HG03432 (cell line): Measurements from ENCODE around the gene BAHCC1.
A peak's percentile ranks its signal among the peaks of the same experiment; 100 is the strongest.
"Not testable (repeated sequence)": the region's sequence is repeated elsewhere in the genome, so short reads cannot be mapped to it uniquely, and the experiment has no call there.

ENCODE experiments used
- ATAC-seq: cut with Tn5 transposase; IDR thresholded peaks from one replicate; pipeline ENCODE4 v1.9.1; 2021; ENCODE audit warnings: mild to moderate bottlenecking, moderate library complexity; ENCODE audit not compliant: unreplicated experiment

Gene BAHCC1

GRCh38 chr17:81394921-81395599, at the start of gene BAHCC1:
BAHCC1 (plus strand) TSS chr17:81395457; CDS start chr17:81399740, 4,283 bp downstream.
- peak; percentile 54 for ATAC-seq

DNA sequence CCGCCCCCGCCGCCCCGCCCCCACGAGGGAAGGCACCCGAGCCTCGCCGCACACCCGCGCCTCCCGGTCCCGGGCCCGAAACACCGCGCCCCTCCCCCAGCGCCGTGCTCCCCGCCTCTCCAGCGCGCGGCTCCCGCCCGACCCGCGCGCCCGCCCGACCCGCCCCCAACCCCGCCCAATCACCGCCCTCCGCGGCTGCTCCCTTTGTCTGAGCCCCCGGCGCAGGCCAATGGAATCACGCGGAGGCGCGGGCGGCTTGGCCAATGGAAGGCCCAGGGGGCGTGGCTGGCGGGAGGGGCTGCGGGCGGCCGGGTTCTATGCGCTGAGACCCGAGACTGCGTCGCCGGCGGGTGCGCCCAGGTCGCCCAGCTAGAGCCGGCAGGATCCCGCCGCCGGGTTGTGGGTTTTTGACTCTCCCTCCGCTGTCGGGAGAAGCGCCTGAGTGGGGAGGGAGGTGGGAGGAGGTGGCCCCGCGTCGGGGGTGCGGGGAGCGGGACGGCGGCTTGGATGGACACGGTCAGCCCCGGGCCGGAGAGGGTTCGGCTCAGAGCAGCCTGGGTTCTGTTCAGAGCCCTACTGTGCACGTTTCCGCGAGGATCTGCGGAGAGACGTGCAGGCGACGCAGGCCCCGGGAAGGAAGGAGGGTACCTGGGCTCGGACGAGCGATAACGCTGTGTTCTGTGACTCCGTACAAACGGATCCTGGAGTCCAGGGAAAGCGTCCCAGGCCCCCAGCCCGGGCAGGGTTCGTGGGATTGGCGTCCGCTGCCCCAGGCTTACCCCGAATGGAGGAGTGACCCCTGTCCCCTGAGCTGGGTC, 49.0 kb upstream of the BAHCC1 start:
- ATAC-seq, result peak; percentile 76

DNA sequence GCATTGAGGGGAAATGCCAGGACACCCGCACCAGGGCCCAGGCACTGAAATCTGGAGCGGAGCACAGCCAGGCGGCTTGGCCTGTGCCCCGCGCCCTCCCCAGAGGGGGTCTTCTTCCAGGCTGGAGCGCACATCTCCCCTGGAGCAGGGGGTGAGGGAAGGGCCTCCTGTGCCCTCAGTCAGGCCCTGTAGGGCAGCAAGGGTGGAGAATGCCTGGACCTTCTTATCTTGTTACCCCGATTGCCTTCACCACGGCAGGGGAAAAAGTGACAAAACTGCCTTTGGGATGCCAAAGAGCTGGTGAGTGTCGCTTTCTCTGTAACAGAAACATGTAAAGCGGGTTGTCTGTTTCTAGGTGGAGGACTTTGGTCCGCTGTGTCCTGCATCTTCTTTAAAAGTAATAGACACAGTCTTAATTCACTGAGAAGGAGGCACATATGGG, 48.3 kb upstream of the BAHCC1 start:
- ATAC-seq, result no peak

- ATAC-seq, result no peak
Observed at GRCh38 chr17:81347437-81347836, 47.8 kb upstream of the BAHCC1 start.

DNA sequence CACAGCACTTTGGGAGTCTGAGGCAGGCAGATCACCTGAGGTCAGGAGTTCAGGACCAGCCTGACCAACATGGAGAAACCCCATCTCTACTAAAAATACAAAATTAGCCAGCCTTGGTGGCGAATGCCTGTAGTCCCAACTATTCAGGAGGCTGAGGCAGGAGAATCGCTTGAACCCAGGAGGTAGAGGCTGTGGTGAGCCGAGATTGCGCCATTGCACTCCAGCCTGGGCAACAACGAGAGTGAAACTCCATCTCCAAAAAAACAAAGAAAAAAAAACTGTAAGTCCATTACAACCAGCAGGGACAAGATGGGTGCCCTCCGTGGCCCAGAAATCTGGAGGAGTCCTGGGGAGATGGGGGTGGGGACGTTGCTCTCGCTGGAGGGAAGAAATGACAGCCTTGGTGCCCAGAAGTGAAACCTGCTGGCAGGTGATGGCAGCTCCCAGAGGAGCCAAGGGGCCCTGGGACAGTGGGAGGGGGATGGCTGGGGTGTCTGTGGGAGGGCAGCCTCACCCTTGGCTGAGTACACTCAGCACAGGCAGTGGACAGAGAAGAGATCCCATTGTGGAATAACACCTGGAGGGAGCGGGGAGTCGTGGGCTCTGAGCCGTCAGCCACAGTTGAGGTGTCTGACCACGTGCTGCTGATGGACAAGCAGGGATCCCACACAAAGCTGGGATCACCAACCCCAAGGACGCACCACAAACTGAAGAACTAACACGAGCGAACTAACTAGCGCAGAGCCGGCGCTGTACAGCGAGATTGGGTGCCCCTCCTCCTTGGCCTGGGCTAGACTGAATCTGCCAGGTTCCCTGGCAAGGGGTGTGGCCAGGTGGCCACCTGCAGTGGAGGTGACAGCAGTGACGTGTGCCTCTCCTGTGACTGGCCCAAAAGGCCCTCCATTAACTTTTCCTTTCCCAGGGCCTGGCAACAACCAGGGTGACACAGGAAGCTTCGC, 46.9 kb upstream of the BAHCC1 start:
- no peak for ATAC-seq

DNA sequence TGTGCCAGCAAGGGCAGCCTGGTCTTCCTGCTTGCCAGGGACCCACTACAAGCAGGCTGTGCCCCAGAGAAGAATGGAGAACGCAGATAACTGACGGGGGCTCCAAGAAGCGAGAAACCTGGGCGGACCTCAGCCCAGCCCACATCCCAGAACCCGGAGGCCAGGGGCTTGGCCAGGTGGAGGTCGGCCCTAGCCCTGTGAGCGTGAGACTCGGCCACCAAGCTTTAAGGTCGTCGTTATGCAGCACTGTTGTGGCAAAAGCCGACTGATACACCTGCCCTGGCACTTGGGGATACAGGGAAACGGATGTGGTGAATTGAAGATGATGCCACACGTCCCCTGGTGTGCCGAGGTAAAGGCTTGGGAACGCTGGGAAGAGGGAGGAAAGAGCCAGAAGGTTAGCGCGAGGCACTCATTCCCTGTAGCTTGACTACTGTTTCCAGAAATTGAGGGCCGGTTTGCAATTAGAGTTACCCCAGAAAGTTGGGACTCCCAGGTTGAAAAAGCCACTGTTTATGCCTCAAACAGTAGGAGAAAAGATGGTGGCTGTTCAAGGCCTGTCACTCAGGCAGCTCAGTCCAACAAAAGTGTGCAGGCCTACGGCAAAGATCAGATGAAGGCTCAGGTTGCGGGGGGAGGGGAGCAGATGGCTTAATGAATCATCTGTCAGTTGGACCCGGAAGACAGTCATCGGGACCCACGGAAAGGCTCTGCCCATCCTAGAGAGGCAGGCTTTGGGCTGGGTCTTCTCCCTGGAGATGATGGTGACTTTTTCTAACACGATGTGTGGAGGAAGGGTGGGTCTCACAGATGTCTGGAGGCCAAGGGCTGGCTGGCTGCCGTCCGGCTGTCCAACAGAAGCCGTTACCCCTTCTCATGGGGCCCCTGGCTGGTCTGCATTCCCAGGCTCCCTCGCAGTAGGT, 45.6 kb upstream of the BAHCC1 start:
- no peak for ATAC-seq

DNA sequence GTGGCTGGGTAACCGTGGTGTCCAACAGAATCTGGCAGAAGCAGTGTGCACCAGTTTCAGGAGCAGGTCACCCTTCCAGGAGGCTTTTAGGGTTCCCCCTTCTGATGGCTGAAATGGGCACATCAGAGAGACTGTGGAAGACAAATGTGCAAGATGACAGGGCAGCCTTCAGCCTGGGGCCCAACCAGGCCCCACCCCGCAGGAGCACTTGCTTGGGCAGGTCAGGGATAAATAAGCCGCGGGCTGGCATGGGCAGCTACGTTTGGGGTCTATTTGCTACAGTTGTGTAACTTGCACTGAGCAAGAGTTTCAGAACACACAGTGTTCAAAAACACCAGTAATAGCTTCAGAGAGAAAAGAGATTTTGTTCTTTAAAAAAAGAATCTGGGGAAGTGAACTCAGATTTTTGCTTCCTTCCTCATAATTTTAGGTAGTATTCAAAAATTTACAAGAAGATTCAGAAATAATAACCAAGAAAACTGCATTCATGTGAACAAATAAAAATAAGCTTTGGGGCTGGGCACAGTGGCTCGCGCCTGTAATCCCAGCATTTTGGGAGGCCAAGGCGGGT, 44.9 kb upstream of the BAHCC1 start:
- no peak for ATAC-seq

DNA sequence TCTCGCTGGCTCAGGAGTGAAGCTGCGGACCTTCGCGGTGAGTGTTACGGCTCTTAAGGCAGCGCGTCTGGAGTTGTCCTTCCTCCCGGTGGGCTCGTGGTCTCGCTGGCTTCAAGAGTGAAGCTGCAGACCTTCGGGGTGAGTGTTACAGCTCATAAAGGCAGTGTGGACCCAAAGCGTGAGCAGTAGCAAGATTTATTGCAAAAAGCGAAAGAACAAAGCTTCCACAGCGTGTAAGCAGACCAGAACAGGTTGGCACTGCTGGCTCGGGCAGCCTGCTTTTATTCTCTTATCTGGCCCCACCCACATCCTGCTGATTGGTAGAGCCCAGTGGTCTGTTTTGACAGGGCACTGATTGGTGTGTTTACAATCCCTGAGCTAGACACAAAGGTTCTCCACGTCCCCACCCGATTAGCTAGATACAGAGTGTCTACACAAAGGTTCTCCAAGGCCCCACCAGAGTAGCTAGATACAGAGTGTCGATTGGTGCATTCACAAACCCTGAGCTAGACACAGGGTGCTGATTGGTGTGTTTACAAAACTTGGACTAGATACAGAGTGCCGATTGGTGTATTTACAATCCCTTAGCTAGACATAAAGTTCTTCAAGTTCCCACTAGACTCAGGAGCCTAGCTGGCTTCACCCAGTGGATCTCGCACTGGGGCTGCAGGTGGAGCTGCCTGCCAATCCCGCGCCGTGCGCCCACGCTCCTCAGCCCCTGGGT, 43.8 kb upstream of the BAHCC1 start:
- not testable (repeated sequence) for ATAC-seq

GRCh38 chr17:81352056-81352455, 43.2 kb upstream of the BAHCC1 start:
- ATAC-seq, result not testable (repeated sequence)

DNA sequence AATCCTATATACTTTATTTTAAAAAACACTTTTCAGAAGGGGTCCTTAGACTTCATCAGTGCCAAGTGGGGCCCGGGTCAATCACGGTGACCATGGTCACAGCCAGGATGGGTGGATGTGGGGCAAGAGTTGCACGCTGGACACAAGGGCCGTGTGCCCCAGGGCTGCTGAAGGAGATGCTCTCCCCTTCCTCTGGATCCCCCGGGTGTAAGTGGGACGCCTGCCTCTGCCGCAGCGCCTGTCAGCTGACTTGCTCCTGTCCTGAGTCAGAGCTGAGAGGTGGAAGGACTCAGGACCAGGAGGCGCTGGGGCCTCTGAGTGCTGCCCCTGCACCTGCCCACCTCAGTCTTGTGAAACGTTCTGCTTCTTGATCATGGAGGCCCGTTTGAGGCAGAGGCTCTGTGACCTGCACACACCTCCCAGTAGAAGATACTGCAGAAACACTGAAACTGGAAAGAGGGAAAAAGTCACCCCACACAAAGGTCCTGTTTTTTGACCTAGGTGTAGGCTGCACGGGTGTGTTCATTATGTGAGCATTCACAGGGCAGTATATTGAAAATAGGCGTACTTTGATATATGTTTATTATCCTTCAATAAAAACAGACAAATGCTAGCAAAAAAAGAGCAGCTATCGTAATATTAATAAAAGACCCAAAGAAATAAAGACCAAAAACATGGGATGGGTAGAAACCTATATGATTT, 40.9 kb upstream of the BAHCC1 start:
- no peak for ATAC-seq

DNA sequence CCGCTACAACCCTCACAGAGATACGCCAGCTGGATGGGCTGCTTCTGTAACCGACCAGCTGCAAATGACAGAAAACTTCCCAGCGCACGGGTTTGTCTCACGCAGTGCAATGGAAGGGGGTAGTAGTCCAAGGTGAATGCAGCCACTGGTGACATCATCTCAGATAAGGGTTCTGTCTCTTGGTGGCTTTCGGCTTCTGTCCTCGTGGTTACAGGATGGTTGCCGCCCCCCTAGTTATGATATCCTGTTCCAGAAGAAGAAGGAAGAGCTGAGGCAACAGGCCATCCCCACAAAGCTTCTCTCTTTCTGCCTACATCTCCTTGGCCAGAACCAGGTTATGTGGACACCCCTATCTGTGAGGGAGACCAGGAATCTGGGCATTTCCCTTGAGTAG, 40.3 kb upstream of the BAHCC1 start:
- no peak for ATAC-seq

GRCh38 chr17:81359218-81359617, 36.0 kb upstream of the BAHCC1 start:
- no peak for ATAC-seq

GRCh38 chr17:81362001-81362400, 33.3 kb upstream of the BAHCC1 start:
- ATAC-seq, result not testable (repeated sequence)

DNA sequence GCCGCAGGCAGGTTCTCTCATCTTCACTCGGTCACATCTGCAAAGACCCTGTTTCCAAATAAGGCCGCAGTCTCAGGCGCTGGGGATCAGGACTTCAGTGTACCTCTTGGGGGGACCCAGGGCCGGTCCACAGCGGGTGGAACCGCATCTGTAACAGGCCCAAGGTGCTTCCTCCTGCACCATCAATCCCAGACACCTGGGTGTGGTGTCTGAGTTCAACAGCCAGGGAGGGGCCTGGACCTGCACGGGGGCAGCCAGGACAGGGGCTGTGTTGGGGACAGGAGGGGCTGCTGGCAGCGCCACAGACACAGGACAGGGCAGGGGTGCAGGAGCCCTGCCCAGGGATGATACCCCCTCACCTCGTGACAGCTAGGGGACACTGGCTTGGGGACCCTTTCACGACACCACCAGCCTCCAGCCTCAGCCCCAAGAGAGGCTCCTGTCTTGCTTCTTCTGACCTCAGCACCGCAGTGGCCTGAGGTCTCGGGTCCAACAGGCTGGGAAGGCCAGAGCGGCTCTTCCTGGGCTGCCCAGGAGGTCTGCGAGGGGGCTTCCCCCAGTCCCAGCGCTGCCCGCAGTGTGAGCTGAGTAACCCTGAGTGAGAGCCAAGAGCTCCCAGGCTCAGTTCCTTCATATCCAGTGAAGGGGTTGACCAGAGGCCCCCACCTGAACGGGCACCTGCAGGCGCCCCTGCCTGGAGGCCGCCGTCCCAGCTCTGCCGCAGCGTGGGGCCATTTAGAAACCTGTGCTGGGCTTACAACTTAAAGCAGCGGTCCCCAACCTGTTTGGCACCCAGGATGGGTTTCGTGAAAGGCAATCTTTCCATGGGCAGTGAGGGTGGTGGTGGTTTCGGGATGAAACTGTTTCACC, 30.7 kb upstream of the BAHCC1 start:
- no peak for ATAC-seq

GRCh38 chr17:81365148-81365600, 30.1 kb upstream of the BAHCC1 start:
- ATAC-seq, result no peak

DNA sequence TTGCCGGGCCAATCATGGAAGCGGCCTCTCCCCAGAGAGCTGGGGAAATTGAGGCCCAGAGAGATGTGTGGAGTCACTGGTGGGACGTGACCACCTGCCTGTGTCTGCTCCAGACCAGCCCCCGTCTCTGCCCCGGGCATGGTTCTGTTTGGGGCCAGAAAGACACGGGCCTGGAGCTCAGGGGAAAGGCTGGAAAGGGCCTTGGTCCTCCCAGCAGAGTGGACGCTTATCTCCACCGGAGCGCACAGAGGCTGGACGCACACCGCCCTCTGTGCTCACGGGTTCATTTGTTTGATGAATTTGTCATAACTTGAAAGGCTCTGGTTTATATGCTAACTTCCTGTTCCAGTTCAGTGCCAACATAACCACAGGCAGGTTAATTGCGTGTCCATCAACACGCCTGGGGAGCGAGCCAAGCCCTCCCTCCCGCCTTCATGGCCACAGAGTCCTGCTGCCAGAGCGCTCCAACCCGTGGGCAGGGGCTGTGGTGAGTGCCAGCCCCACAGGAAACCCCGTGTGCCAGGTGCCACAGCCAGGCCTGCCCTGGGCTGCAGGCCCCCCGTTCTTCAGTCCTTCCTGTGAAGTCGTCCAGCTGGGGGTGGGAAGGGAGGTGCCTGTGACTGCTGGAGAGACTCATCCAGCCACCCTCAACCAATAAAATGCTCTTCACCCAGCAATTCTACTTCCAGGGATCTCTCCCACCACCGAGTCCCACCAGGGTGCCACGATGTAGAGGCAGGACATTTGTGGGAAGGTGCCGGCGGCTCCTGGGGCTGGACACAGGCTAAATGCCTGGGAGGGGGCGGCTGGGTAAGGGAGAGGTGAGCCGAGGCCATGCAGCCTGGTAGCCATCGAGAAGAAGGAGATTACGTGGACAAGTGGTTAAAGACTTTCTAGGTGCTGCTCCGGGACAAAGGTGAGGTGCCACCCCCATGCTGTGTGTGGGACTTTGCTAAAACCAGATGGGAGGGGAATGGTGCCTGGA, 29.4 kb upstream of the BAHCC1 start:
- no peak for ATAC-seq
